Neuronal stem cell (in vitro differentiated cells): Measurements from ENCODE around the gene BPIFB1.

Experiments
- DNase-seq: peaks from one replicate; pipeline ENCODE4 v3.0.0-alpha.2; 2013; ENCODE audit warnings: low spot score
- H2AFZ ChIP-seq: one replicate; pipeline ENCODE4 v1.6.1; 2013; ENCODE audit warnings: mild to moderate bottlenecking, low read length, inconsistent platforms
- H2AK5ac ChIP-seq: 2 replicates; pipeline ENCODE4 v1.6.1; 2013; ENCODE audit warnings: low read depth, mild to moderate bottlenecking, inconsistent platforms, low read length, moderate library complexity, mixed read lengths
- H2BK120ac ChIP-seq: 2 replicates; pipeline ENCODE4 v1.6.1; 2013; ENCODE audit warnings: low read depth, mild to moderate bottlenecking, inconsistent platforms, low read length, moderate library complexity, mixed read lengths
- H2BK12ac ChIP-seq: one replicate; pipeline ENCODE4 v1.6.1; 2013; ENCODE audit warnings: low read length, inconsistent platforms
- H2BK15ac ChIP-seq: 2 replicates; pipeline ENCODE4 v1.6.1; 2013; ENCODE audit warnings: mild to moderate bottlenecking, low read length, inconsistent platforms, mixed read lengths
- H2BK5ac ChIP-seq: one replicate; pipeline ENCODE4 v1.6.1; 2013; ENCODE audit warnings: inconsistent platforms, mild to moderate bottlenecking, low read length, moderate library complexity
- H3K14ac ChIP-seq: one replicate; pipeline ENCODE4 v1.6.1; 2013; ENCODE audit warnings: low read length, inconsistent platforms
- H3K18ac ChIP-seq: 2 replicates; pipeline ENCODE4 v1.6.1; 2013; ENCODE audit warnings: low read length, inconsistent platforms
- H3K23ac ChIP-seq: 2 replicates; pipeline ENCODE4 v1.6.1; 2013; ENCODE audit warnings: low read depth, mild to moderate bottlenecking, mixed read lengths, low read length, inconsistent platforms; ENCODE audit not compliant: poor library complexity
- H3K27ac ChIP-seq: replicated peaks from 3 replicates; pipeline ENCODE4 v1.5.1; 2013; ENCODE audit warnings: low read length, inconsistent platforms
- H3K27me3 ChIP-seq, 3 experiments: 2 replicates each; pipeline ENCODE4 v1.6.1; 2013; ENCODE audit warnings: low read length in 3 of 3, mild to moderate bottlenecking in 2 of 3, inconsistent platforms in 1 of 3, low read depth in 1 of 3, mixed read lengths in 1 of 3, moderate library complexity in 1 of 3; ENCODE audit not compliant: control insufficient read depth in 3 of 3, insufficient read depth in 3 of 3
- H3K36me3 ChIP-seq, 2 donors: replicated peaks in 1 of 2; 2 replicates each; pipeline ENCODE4 v1.6.1; 2013; ENCODE audit warnings: low read length in 2 of 2; ENCODE audit not compliant: control insufficient read depth in 2 of 2, insufficient read depth in 2 of 2
- H3K4ac ChIP-seq: 2 replicates; pipeline ENCODE4 v1.6.1; 2013; ENCODE audit warnings: inconsistent platforms, mild to moderate bottlenecking, low read length, moderate library complexity
- H3K4me1 ChIP-seq, 2 donors: 1 replicate in 1 of 2; 2 replicates in 1 of 2; pipeline ENCODE4 v1.6.1; 2013; ENCODE audit warnings: low read length in 2 of 2, low read depth in 1 of 2; ENCODE audit not compliant: control insufficient read depth in 2 of 2, insufficient read depth in 1 of 2
- H3K4me2 ChIP-seq: one replicate; pipeline ENCODE4 v1.6.1; 2013; ENCODE audit warnings: mild to moderate bottlenecking, low read length, inconsistent platforms; ENCODE audit not compliant: insufficient read depth, poor library complexity, severe bottlenecking
- H3K4me3 ChIP-seq, 2 donors: 2 replicates each; pipeline ENCODE4 v1.5.1; 2013; ENCODE audit warnings: low read length in 2 of 2, mild to moderate bottlenecking in 2 of 2, inconsistent platforms in 1 of 2, moderate library complexity in 1 of 2
- H3K79me1 ChIP-seq: one replicate; pipeline ENCODE4 v1.6.1; 2013; ENCODE audit warnings: low read depth, mild to moderate bottlenecking, inconsistent platforms, low read length, moderate library complexity
- H3K9ac ChIP-seq: one replicate; pipeline ENCODE4 v1.6.1; 2013; ENCODE audit warnings: mild to moderate bottlenecking, low read depth, low read length, inconsistent platforms; ENCODE audit not compliant: poor library complexity
- H3K9me3 ChIP-seq, 2 donors: replicated peaks in 1 of 2; 2 replicates each; pipeline versions ENCODE3 to v1.6.1; 2013; ENCODE audit warnings: low read length in 2 of 2, mild to moderate bottlenecking in 2 of 2, inconsistent platforms in 1 of 2, low read depth in 1 of 2, mixed read lengths in 1 of 2, moderate library complexity in 1 of 2; ENCODE audit not compliant: control insufficient read depth in 2 of 2, insufficient read depth in 1 of 2
- H4K8ac ChIP-seq: one replicate; pipeline ENCODE4 v1.6.1; 2013; ENCODE audit warnings: low read depth, mild to moderate bottlenecking, inconsistent platforms, low read length, moderate library complexity
- H4K91ac ChIP-seq: one replicate; pipeline ENCODE4 v1.6.1; 2013; ENCODE audit warnings: low read length, low read depth, mild to moderate bottlenecking, inconsistent platforms; ENCODE audit not compliant: poor library complexity
- whole genome bisulfite sequencing, 2 donors: extraction: QIAGEN DNeasy Blood & Tissue Kit; methylation state at CpG; one replicate each; pipeline ENCODE4 v1.1.7; 2013; ENCODE audit warnings: missing lambda C conversion rate in 2 of 2, mixed read lengths in 1 of 2; ENCODE audit not compliant: insufficient read length in 2 of 2, insufficient replicate concordance in 1 of 2; ENCODE audit errors: extremely low coverage in 2 of 2; 5-methylcytosine and 5-hydroxymethylcytosine counted together

The BPIFB1 gene

GRCh38 chr20:33296206-33296605, 13.2 kb downstream of the BPIFB1 start:
- WGBS, 2 donors: no CpG with 5 or more reads among the region's 3 CpGs
- no peak overlapping the region for H3K27ac ChIP-seq
- no peak overlapping the region for H3K18ac ChIP-seq
- H2BK120ac ChIP-seq: no peak overlapping the region
- no peaks in the 10 kb centered on the region for H3K36me3 ChIP-seq
- H2BK12ac ChIP-seq: no peak overlapping the region
- H3K23ac ChIP-seq: no peak overlapping the region
- no peaks in the 10 kb centered on the region for H3K9me3 ChIP-seq
- H3K4ac ChIP-seq: no peak overlapping the region
- H2BK5ac ChIP-seq: no peak overlapping the region
- no peak overlapping the region for H3K4me3 ChIP-seq
- no peak overlapping the region for H3K9ac ChIP-seq
- H4K8ac ChIP-seq: no peak overlapping the region
- no peak overlapping the region for H2BK15ac ChIP-seq
- H4K91ac ChIP-seq: no peak overlapping the region
- no peak overlapping the region for H2AK5ac ChIP-seq
- no peaks in the 10 kb centered on the region for H3K4me1 ChIP-seq
- no peak overlapping the region for H3K14ac ChIP-seq
- peaks cover 0 to 15% (median 2%) of the 10 kb centered on the region in 3 experiments for H3K27me3 ChIP-seq
- no peak for DNase-seq
- H2AFZ ChIP-seq: no peak overlapping the region
- H3K4me2 ChIP-seq: no peak overlapping the region
- no peaks in the 10 kb centered on the region for H3K79me1 ChIP-seq

- Histone ChIP-seq H3K27me3 (peaks cover 0 to 29% (median 2%) of the 10 kb centered on the region in 3 experiments), H2BK12ac (no peak overlapping the region), H2AFZ (no peak overlapping the region), H2BK120ac (no peak overlapping the region), H3K27ac (no peak overlapping the region), H3K14ac (no peak overlapping the region), H3K4ac (no peak overlapping the region), H2AK5ac (no peak overlapping the region), H3K4me1 (no peaks in the 10 kb centered on the region), H4K8ac (no peak overlapping the region), H3K18ac (no peak overlapping the region), H3K9me3 (peaks cover 0 to 2% of the 10 kb centered on the region in 2 donors), H3K23ac (no peak overlapping the region), H2BK15ac (no peak overlapping the region), H2BK5ac (no peak overlapping the region), H3K79me1 (no peaks in the 10 kb centered on the region), H3K4me2 (no peak overlapping the region), H4K91ac (no peak overlapping the region), H3K4me3 (no peak overlapping the region), H3K9ac (no peak overlapping the region), H3K36me3 (no peaks in the 10 kb centered on the region)
- no CpG with 5 or more reads among the region's 11 CpGs for WGBS, 2 donors
- DNase-seq: no peak
These were observed 15.4 kb downstream of the BPIFB1 start for GRCh38 chr20:33298391-33298790.

GRCh38 chr20:33299111-33299603, 16.1 kb downstream of the BPIFB1 start:
- no CpG with 5 or more reads among the region's 24 CpGs for WGBS, 2 donors
- Histone ChIP-seq H3K4me2 (no peak overlapping the region), H3K79me1 (no peaks in the 10 kb centered on the region), H3K9me3 (peaks cover 0 to 2% of the 10 kb centered on the region in 2 donors), H3K9ac (no peak overlapping the region), H2BK120ac (no peak overlapping the region), H2AK5ac (no peak overlapping the region), H3K27me3 (peaks cover 0 to 34% (median 2%) of the 10 kb centered on the region in 3 experiments), H3K27ac (no peak overlapping the region), H3K14ac (no peak overlapping the region), H4K8ac (no peak overlapping the region), H3K18ac (no peak overlapping the region), H3K36me3 (no peaks in the 10 kb centered on the region), H2BK15ac (no peak overlapping the region), H2AFZ (peak overlapping the region; percentile 68), H2BK5ac (no peak overlapping the region), H3K4me1 (no peaks in the 10 kb centered on the region), H3K4ac (no peak overlapping the region), H3K4me3 (no peak overlapping the region), H3K23ac (no peak overlapping the region), H2BK12ac (no peak overlapping the region), H4K91ac (no peak overlapping the region)
- peak; percentile 70 for DNase-seq

- Histone ChIP-seq H3K9me3 (peaks cover 0 to 2% of the 10 kb centered on the region in 2 donors), H3K27ac (no peak overlapping the region), H3K4ac (no peak overlapping the region), H3K4me3 (no peak overlapping the region), H3K36me3 (no peaks in the 10 kb centered on the region), H2BK12ac (no peak overlapping the region), H3K4me2 (no peak overlapping the region), H3K79me1 (no peaks in the 10 kb centered on the region), H3K18ac (no peak overlapping the region), H3K27me3 (peaks cover 0 to 34% (median 2%) of the 10 kb centered on the region in 3 experiments), H4K8ac (no peak overlapping the region), H3K23ac (peak overlapping the region; percentile 68), H2BK5ac (no peak overlapping the region), H2BK15ac (no peak overlapping the region), H2AK5ac (no peak overlapping the region), H2BK120ac (no peak overlapping the region), H3K14ac (no peak overlapping the region), H3K4me1 (no peaks in the 10 kb centered on the region), H3K9ac (no peak overlapping the region), H4K91ac (no peak overlapping the region), H2AFZ (no peak overlapping the region)
- DNase-seq: no peak
- WGBS, 2 donors: no CpG with 5 or more reads among the region's 11 CpGs
These were observed 18.3 kb downstream of the BPIFB1 start for GRCh38 chr20:33301192-33301930.
